SK-N-SH (cell line): ENCODE results near the gene MGLL.

Source experiments
- CTCF ChIP-seq: fragments of 200-600 bp; sonication (generic); IDR thresholded peaks from 2 replicates; pipeline ENCODE4 v1.6.1; 2017; ENCODE audit warnings: antibody characterized with exemption, mild to moderate bottlenecking, moderate library complexity
- EP300 ChIP-seq, 2 experiments: IDR thresholded peaks; 2 replicates each; pipeline versions ENCODE4 v1.4.0 to v1.6.1; 2012; ENCODE audit warnings: borderline replicate concordance in 1 of 2, low read depth in 1 of 2, low read length in 1 of 2
- FOXJ3 ChIP-seq: sonication (generic); formaldehyde crosslinking; IDR thresholded peaks from 2 replicates; pipeline ENCODE4 v1.5.1; 2020; ENCODE audit warnings: mild to moderate bottlenecking, missing genetic modification reagents
- GATA2 ChIP-seq: sonication (generic); formaldehyde crosslinking; IDR thresholded peaks from 2 replicates; pipeline ENCODE4 v1.5.0; 2020; ENCODE audit warnings: mild to moderate bottlenecking, missing genetic modification reagents
- PBX3 ChIP-seq: IDR thresholded peaks from 2 replicates; pipeline ENCODE4; 2012
- POLR2AphosphoS5 ChIP-seq: IDR thresholded peaks from 2 replicates; pipeline ENCODE4 v1.6.1; 2012; ENCODE audit warnings: low read depth, low read length
- RCOR1 ChIP-seq: fragments of 150-350 bp; IDR thresholded peaks from 2 replicates; pipeline ENCODE4 v1.6.1; 2017; ENCODE audit warnings: antibody characterized with exemption, low read length
- RFX5 ChIP-seq: IDR thresholded peaks from 2 replicates; pipeline ENCODE4 v1.6.1; 2012; ENCODE audit warnings: mild to moderate bottlenecking, improper control_type of control experiment, low read length
- TAF1 ChIP-seq: IDR thresholded peaks from 2 replicates; pipeline ENCODE4 v1.6.1; 2012; ENCODE audit warnings: low read depth, mild to moderate bottlenecking, low read length, moderate library complexity, borderline replicate concordance
- ZBTB33 ChIP-seq: IDR thresholded peaks from 2 replicates; pipeline ENCODE4 v1.4.0; 2012; ENCODE audit warnings: low read depth, borderline replicate concordance

- TF ChIP-seq FOXJ3 (CRISPR knock-in tag) = no peak
- no peak for TF ChIP-seq TAF1
- no peak for TF ChIP-seq RFX5
- no peak; the same call in 1 of the 2 replicates for TF ChIP-seq CTCF
- TF ChIP-seq RCOR1 = no peak
- no peak for TF ChIP-seq EP300 (IDR thresholded peaks at IDR 0.05; ENCODE audit: borderline replicate concordance in 1 of 2, low read depth in 1 of 2, low read length in 1 of 2)
- TF ChIP-seq PBX3 = no peak
- no peak for TF ChIP-seq GATA2 (CRISPR knock-in tag)
- no peak for TF ChIP-seq ZBTB33
- no peak for TF ChIP-seq POLR2AphosphoS5
Observed at GRCh38 chr3:127791221-127791913, 30.9 kb downstream of the MGLL start.
